GM18520 (cell line): ENCODE data around the gene RERE.

Experiments
- ATAC-seq: cut with Tn5 transposase; IDR thresholded peaks from one replicate; pipeline ENCODE4 v1.9.1; 2021; ENCODE audit not compliant: unreplicated experiment

The RERE gene

DNA sequence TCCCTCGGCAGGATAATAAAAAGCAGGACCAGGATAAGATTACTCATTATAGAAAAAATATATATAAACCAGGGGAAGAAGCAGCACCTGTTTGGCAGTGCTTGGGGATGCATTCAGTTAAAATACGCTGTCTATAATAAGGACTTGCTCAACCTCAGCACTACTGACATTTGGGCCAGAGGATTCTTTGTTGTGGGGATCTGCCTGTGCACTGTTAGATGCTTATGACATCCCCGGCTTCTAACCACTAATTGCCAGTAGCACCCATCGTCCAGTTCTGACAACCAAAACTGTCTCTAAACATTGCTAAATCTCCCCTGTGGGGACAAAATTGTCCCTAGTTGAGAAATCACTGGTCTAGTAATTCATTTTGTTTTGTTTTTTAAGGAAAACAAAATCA, 257.4 kb downstream of the RERE start:
- ATAC-seq = no peak

DNA sequence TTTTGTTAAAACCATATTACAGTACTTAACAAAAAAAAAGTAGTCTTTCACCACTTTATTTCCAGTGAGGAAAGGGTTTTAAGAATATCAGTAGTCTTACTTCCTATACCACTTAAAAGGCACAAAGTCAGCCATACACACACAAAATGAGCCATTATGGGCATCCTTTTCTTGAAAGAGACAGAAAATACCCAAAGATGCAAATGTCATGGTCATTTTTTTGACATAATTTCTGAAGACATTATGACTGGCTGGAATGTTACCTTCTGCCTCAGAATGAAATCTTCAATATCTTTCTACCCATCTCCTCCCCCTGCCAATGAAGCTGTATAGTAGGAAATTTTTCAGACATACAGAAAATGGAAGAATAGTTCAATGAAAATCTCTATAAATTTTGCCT, 261.9 kb downstream of the RERE start:
- no peak for ATAC-seq

DNA sequence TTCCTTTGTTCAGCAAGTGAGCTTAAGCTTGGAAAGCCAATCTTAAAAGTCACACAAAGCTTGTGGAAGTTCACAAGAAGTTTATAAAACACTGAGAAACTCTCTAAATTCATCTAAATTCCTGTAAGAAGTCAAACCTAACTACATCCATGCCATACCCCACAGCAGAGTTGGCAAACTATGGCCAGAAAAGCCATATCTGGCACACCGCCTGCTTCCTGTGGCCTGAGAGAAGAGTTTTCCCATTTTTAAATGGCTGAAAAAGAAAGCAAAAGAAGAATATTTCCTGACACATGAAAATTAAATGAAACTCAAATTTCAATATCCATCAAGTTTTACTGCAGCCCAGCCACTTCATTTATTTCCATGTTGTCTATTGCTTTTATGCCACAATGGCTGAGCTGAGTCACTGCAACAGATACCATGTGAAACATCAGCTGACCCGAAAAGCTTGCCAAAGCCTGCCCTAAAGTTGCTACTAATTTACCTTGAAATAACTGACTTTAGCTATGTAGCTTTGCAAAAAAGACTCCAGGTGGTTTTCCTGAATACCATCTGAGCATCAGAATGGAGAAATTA, 262.4 kb downstream of the RERE start:
- no peak for ATAC-seq

GRCh38 chr1:8552820-8553397, 264.5 kb downstream of the RERE start:
- ATAC-seq = no peak

DNA sequence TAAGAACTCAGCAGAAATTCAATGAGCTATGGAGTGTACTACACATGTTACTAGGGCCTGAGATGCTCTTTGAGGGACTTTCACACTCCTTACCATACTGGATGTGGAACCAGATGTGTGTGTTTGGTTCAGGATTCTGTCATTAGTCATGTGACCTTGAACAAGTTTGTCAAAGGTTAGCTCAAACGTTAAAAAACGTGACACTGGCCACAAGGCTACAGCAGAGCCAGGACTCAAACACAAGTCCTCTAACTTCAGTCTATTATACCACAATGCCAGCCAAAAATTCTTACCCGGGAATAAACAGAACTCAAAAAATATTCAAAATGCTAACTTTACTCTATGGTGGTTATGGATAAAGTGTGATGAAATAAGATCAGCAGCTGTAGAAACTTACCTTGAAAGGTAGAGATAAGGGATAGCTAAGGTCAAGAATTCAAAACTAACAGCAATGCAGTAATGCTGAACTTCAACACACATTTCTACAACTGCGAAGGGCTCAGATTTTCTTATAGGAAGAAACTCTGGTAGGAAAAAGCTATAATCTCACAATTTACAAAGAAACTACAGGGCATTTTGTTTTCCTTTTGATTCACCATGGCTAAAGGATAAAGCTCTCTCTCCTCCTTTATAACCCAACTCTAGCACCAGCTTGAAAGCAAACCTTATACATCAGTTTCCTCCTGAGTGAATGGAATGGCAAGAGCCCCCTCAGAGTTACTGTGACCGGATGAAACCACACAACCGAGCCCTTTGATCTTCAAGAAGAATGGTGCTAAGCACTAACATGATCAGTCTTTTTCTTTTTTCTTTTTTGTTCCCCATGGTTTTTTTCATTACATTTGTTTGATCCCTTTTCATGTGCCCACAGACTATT, 265.6 kb downstream of the RERE start:
- ATAC-seq = no peak

DNA sequence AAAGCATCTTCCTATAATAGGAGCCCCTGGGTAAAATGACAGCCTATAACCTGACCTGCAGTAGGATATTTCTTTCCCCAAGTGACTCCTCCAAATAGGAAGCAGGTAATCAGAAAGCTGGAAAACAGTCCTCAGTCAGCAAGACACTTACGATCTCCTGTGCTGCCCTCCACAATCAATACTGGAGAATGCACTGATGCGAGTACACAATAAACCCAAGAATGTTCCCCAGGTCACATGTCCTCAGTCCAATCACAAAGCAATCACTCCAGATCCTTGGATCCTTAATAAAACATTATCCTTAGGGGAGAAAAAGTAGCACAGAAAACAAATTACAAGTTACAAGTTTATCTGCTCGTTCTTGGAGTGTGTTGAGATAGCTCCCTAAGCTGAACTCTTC, 266.4 kb downstream of the RERE start:
- no peak for ATAC-seq

DNA sequence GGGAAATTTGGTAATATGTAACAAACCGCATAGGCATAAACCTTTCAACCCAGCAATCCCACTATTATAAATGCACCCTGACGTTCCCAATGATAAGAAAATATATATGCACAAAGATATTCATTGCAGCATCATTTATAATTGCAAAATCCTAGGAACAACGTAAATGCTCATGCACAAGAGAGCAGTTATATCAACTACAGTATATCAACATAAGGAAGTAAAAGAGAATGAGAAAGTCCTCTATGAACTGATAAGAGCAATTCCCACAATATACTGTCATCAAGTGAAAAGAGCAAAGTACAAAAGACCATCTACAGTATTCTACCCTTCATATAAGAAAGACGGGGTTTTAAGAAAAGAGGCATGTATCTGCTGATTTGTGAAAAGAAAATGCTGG, 269.6 kb downstream of the RERE start:
- no peak for ATAC-seq

DNA sequence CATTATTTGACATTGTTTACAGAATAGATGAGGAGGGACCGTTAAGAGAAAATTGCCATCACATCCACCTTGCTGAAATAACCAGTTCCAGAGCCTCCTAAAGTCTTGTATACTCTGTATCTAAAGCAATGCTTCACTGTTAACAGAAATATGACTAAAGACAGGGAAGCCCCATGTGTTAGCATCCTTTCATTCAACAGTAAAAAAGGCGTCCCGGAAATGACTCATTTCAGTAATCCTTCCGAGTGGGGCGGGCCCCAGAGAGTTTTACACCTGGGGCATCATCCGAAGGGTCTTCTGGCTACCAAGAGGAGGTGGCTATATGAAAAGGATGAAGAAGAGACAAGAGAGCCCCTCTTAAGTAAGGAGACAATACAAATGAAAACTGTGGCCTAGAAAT, 272.4 kb downstream of the RERE start:
- no peak for ATAC-seq

DNA sequence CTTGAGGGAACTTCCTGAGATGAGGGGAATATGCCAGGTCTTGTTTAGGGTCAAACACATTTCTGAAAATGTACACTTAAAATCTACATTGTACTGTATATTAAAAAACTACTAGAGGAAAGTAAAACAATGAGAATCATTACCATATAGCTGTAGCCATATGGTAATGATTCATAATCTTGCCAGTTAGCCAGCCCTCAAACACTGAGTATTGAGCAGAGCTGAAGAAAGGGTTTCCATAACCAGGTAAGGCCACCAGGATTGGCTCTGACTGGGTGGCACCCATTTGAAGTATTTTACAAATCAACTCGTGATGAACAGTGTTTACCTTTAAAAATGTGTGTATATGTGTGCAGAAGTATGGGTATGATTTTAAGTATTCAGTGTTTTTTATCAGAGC, 272.8 kb downstream of the RERE start:
- no peak for ATAC-seq

DNA sequence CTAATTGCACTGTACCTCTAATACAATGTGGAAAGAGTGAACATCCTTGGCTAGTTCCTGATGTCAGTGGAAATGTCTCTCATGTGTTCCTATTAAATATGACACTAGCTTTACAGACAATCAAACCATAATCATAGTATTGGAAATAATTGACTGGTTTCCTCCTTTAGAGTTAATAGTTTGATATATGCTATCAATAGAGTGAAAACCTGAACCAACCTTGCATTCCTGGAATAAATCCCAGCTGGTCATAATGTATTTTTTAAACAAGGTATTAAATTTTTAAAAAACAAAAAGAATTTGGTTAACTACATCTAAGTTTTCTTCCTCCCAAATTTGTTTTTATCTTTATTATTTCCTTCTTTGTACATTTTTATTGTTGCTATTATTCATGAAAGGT, 273.5 kb downstream of the RERE start:
- ATAC-seq = no peak

DNA sequence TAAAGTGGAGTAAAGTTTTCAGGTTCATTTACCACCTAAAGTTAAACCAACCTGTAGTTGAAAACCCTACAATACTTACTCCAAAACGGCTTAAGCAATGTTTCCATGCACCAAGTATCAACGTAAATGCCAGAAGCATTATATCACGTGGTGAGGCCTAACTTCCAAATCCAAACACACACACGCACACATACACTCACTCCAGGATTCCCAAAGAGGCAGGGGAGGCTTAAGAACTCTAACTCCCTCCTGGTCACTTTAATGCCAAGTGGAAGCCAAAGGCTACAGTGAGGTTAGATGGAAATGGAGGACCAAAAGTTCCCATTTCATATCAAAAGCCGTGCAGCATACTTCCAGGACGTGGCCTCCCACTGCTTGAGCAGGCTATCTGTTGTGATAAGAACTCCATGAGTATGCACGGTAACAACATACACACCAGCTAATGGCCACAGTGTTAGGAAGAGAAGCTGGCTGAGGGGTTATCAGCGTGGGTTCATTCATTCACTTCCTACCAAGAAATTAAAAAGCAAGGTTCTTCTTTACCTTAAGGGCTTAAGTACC, 275.4 kb downstream of the RERE start:
- ATAC-seq = no peak

GRCh38 chr1:8540971-8541370, 276.5 kb downstream of the RERE start:
- ATAC-seq = no peak

GRCh38 chr1:8540261-8540941, 277.0 kb downstream of the RERE start:
- ATAC-seq = no peak

DNA sequence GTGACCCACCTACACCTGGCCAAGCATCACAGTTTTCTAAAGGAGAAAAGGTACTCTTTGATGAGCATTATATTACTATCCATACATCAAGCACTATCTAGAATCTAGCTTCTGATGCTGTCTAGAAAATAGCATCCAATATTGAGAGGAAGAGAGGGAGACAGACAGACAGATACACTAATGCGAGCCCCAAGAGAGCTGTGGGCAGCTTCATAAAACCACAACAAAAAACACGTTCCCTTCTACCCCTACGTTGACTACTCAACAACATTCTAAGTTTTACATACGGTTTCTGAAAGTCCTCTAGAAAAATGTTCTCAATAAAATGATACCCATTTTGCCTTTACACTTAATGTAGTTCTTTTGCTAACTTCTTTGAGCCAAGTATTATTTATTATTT, 277.8 kb downstream of the RERE start:
- no peak for ATAC-seq

DNA sequence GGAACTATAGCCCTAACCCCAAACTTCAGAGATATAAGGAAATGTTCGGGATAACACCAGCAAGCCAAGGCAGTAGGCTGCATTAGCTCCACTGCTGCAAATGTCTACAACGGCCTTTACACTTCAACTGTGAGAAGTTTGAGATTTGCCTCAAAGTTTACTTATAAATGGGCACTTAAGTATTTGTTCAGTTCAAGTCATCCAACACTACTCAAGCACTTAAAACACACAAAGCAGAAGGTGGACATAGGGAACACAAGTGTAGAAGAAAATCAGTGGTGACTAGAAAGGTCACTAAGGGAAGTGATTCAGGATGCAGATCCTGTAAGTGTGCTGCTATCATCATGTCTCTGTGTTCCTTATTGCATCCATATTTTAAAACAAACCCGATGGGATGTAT, 278.9 kb downstream of the RERE start:
- ATAC-seq = no peak

DNA sequence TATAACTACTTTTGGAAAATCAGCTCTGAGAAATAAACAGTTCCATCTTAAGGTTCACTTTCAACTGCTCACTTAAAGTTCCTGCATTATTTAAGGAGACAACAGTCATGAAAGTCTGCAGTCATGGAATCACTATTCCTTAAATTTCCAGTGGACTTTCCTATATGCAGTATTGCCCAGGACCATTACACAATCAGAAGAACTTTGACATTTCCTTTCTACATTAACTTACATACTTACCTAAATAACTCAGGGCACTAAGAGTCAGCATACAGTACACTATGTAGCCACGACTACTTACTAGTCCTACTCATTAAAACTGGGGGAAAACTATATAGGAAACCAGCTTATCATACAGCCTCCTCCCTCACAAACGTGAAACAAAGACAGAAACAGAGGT, 279.4 kb downstream of the RERE start:
- ATAC-seq = no peak

- ATAC-seq = no peak
Measured at GRCh38 chr1:8536515-8536914, 280.9 kb downstream of the RERE start.

DNA sequence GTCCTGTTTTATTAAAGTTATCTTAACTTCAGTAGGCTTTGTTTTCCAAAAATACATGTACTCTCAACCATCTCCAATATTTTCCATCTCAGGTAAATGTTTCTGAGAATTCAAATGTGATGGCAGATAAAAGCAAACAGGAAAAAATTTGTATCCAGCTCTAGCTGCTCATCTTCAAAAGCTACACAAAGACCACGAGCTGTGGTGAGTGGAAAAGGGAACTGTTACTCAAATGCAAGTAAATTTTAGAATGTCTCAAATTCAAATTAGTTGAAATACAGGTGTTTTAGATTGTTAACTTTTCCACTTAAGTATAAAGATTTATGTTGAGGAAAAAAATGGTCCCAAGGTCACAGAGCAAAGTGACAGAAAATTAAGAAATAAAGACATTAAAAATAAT, 283.5 kb downstream of the RERE start:
- ATAC-seq = no peak

- no peak for ATAC-seq
Measured at GRCh38 chr1:8533124-8533523, 284.3 kb downstream of the RERE start.

DNA sequence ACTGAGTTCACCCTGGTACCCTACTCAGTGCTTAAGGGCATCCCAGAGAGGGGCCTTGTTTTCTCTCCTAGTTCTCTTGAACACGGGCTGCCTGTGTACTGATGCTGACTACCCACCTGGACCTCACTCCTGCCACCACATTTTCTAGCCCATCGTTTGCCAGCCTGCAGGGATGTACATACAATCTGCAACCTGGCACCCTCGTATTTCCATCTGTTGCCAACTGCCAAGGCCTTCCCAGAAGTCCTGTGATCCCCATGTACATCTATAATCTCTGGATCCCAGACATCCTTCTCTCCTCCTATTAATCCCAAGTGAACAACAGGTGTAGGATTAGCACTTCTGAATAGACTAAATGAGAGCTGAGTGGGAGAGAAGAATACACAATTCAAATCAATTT, 287.5 kb downstream of the RERE start:
- no peak for ATAC-seq

DNA sequence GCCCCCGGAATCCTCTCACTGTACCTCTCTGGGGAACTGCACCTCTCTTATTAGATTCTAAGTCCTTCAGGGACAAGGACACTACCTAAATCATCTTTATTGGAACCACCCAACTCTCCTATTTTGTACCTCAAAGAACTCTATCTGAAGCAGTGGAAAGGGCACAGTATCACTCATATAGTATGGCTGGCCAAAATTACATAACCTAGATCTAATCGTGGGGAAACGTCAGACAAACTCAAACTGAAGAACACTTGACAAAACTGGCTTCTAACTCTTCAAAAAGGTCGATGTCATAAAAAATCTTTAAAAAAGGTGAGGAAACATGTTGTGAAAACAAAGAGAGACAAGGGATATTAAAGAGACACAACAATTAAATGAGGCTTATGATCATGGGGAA, 289.5 kb downstream of the RERE start:
- ATAC-seq = no peak
